ENCODE measurements around the gene CETN1.

The CETN1 gene

GRCh38 chr18:621291-622043 lies 41.3 kb downstream of the CETN1 start:
- TF ChIP-seq, protein P1, sequence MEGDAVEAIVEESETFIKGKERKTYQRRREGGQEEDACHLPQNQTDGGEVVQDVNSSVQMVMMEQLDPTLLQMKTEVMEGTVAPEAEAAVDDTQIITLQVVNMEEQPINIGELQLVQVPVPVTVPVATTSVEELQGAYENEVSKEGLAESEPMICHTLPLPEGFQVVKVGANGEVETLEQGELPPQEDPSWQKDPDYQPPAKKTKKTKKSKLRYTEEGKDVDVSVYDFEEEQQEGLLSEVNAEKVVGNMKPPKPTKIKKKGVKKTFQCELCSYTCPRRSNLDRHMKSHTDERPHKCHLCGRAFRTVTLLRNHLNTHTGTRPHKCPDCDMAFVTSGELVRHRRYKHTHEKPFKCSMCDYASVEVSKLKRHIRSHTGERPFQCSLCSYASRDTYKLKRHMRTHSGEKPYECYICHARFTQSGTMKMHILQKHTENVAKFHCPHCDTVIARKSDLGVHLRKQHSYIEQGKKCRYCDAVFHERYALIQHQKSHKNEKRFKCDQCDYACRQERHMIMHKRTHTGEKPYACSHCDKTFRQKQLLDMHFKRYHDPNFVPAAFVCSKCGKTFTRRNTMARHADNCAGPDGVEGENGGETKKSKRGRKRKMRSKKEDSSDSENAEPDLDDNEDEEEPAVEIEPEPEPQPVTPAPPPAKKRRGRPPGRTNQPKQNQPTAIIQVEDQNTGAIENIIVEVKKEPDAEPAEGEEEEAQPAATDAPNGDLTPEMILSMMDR (IDR thresholded peaks at IDR 0.05), result no peak
- Mint-ChIP-seq H3K27me3 (ENCODE audit: low read depth, poor library complexity) (peaks cover 3% of the 10 kb centered on the region), H3K4me1 (peaks cover 23% of the 10 kb centered on the region), H3K27ac (no peak overlapping the region), H3K4me3 (no peak overlapping the region), H3K36me3 (ENCODE audit: low read depth) (no peaks in the 10 kb centered on the region), H3K9me3 (no peaks in the 10 kb centered on the region)
- peak; percentile 29 for DNase-seq

DNA sequence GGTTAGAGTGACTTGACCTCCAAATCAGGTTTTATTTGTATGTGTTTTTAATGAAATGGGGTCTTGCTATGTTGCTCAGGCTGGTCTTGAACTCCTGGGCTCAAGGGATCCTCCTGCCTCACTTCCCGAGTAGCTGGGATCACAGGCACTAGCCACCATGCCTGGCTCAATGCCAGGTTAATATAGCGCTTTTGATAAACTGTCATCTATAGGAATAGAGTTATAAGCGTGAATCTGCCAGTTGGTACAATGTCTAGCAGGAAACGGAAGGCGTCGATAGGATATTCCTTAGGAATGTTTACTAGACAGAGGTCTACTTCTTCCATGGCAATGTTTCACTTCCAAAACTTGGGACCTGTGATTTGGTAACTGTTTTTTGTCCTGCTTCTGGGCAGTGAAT lies 42.1 kb downstream of the CETN1 start:
- peaks cover 3% of the 10 kb centered on the region for H3K27me3 Mint-ChIP-seq (ENCODE audit: low read depth, poor library complexity)
- TF ChIP-seq, protein P1 (IDR thresholded peaks at IDR 0.05), result no peak
- DNase-seq, result no peak
- H3K36me3 Mint-ChIP-seq (ENCODE audit: low read depth), result no peaks in the 10 kb centered on the region
- no peak overlapping the region for H3K4me3 Mint-ChIP-seq
- H3K27ac Mint-ChIP-seq, result no peak overlapping the region
- no peaks in the 10 kb centered on the region for H3K9me3 Mint-ChIP-seq
- peaks cover 21% of the 10 kb centered on the region for H3K4me1 Mint-ChIP-seq

DNA sequence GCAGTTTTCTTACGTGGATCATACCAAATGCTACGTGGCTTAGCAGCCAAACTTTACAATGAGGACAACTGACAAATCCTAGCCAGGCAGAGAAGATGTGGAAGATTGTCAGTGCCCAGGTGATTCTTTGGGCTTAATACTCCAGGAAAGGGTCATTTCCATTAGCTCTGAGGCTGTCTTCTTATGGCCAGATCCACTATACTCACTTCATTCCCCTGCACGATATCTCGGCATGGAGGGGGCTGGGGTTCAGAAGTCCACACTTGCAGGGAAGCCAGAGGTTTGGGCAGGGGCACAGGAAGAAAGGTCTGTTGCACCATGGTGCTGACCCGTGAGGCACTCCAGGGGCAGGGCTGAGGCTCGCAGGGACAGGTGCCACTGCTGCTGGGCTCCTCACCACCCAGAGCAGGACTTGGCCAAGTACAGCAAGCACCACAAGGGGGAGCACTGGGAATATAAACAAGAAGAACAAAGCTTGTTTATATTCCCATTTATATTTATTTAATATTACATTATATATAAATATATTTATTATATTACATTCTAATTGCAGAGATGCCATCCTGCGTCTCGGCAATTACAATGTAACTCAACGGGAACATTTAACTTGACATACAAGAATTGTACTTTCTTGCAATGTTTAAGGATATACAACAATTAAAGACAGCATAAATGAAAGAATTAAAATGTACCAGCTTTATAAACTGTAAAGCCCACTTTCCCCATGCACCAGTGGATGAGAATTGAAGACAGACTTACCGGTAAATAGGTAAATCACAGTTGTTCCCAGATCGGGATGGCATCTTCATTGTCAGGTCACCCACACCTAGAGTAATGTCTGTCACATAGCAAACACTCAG lies 43.8 kb downstream of the CETN1 start:
- no peak overlapping the region for H3K4me3 Mint-ChIP-seq
- TF ChIP-seq, protein P1 (IDR thresholded peaks at IDR 0.05), result peak; percentile 75
- H3K9me3 Mint-ChIP-seq, result no peaks in the 10 kb centered on the region
- DNase-seq, result peak; percentile 73
- H3K4me1 Mint-ChIP-seq, result peaks cover 13% of the 10 kb centered on the region
- H3K27ac Mint-ChIP-seq, result no peak overlapping the region
- H3K27me3 Mint-ChIP-seq (ENCODE audit: low read depth, poor library complexity), result peaks cover 3% of the 10 kb centered on the region
- no peaks in the 10 kb centered on the region for H3K36me3 Mint-ChIP-seq (ENCODE audit: low read depth)

- Mint-ChIP-seq H3K36me3 (ENCODE audit: low read depth) (peaks cover 9% of the 10 kb centered on the region), H3K9me3 (peaks cover 3% of the 10 kb centered on the region), H3K27ac (no peak overlapping the region), H3K27me3 (ENCODE audit: low read depth, poor library complexity) (peaks cover 3% of the 10 kb centered on the region), H3K4me1 (no peaks in the 10 kb centered on the region), H3K4me3 (no peak overlapping the region)
- TF ChIP-seq, protein P1 (IDR thresholded peaks at IDR 0.05), result no peak
- no peak for DNase-seq
These were observed 47.1 kb downstream of the CETN1 start for GRCh38 chr18:627231-627630.

- TF ChIP-seq, protein P1 (IDR thresholded peaks at IDR 0.05), result peak; percentile 10
- H3K4me1 Mint-ChIP-seq, result no peaks in the 10 kb centered on the region
- H3K27me3 Mint-ChIP-seq (ENCODE audit: low read depth, poor library complexity), result no peaks in the 10 kb centered on the region
- no peak overlapping the region for H3K27ac Mint-ChIP-seq
- H3K9me3 Mint-ChIP-seq, result peaks cover 3% of the 10 kb centered on the region
- H3K36me3 Mint-ChIP-seq (ENCODE audit: low read depth), result peaks cover 9% of the 10 kb centered on the region
- no peak overlapping the region for H3K4me3 Mint-ChIP-seq
- no peak for DNase-seq
These were observed 49.3 kb downstream of the CETN1 start for GRCh38 chr18:629269-630150.

All from nephron progenitor cell (in vitro differentiated cells).